Astrocyte (in vitro differentiated cells and primary cell): Measurements from ENCODE around the gene ZNF486.

Source experiments
- EZH2 ChIP-seq: IDR thresholded peaks from 2 replicates; pipeline ENCODE4 v1.6.1; 2012; ENCODE audit warnings: mild to moderate bottlenecking, low read length, inconsistent platforms; ENCODE audit not compliant: insufficient read depth
- TF ChIP-seq, protein P1 (sequence below): IDR thresholded peaks from 2 replicates; pipeline ENCODE4 v1.5.1; 2011; ENCODE audit warnings: low read depth, mild to moderate bottlenecking, inconsistent platforms, low read length, moderate library complexity; ENCODE audit not compliant: insufficient read depth

DNA sequence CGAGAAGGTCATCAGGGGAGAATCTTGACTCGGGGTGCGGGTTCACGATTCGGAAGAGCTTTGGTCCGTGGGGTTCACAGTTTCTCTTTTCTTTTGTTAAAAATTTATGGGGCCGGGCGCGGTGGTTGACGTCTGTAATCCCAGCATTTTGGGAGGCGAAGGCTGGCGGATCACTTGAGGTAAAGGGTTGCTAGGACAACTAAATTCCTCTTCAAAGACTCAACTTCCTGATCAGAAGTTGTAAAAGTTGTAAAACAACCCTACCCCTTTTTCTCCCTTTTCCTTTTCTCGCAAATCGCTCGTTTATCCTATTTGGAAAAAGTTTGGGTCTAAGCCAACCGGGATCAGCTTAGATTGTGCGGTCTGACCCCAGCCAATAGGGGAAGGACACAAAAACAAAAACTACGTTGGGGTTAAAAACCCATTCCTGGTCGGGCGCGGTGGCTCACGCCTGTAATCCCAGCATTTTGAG lies 673 bp downstream of the ZNF486 start:
- TF ChIP-seq, protein P1, sequence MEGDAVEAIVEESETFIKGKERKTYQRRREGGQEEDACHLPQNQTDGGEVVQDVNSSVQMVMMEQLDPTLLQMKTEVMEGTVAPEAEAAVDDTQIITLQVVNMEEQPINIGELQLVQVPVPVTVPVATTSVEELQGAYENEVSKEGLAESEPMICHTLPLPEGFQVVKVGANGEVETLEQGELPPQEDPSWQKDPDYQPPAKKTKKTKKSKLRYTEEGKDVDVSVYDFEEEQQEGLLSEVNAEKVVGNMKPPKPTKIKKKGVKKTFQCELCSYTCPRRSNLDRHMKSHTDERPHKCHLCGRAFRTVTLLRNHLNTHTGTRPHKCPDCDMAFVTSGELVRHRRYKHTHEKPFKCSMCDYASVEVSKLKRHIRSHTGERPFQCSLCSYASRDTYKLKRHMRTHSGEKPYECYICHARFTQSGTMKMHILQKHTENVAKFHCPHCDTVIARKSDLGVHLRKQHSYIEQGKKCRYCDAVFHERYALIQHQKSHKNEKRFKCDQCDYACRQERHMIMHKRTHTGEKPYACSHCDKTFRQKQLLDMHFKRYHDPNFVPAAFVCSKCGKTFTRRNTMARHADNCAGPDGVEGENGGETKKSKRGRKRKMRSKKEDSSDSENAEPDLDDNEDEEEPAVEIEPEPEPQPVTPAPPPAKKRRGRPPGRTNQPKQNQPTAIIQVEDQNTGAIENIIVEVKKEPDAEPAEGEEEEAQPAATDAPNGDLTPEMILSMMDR: no peak
- no peak for TF ChIP-seq EZH2
